AG04449 (cell line): ENCODE results near the gene SLC4A1.

Experiments used
- CTCF ChIA-PET: fragments of 350-600 bp; formaldehyde crosslinking; extraction: SDS; loops from one replicate; lab custom pipeline; 2021; ENCODE audit warnings: antibody characterized with exemption; lab: Yijun Ruan, JAX
- POLR2A ChIA-PET: fragments of 400-600, 350-600 bp; formaldehyde crosslinking; extraction: SDS; loops from one replicate; lab custom pipeline; 2020; ENCODE audit warnings: antibody characterized with exemption, inconsistent platforms; lab: Yijun Ruan, JAX
- DNase-seq: peaks from one replicate; pipeline ENCODE4 v3.0.0-alpha.2; 2010; ENCODE audit warnings: low read depth, low spot score
- H3K4me3 ChIP-seq: 2 replicates; pipeline ENCODE4 v1.5.1; 2011; ENCODE audit warnings: low read depth, mild to moderate bottlenecking, control low read depth, low read length
- TF ChIP-seq, protein P1 (sequence below): IDR thresholded peaks from one replicate; pipeline ENCODE4 v1.5.1; 2011; ENCODE audit warnings: mild to moderate bottlenecking, moderate library complexity, low read length, control low read depth, inconsistent platforms; ENCODE audit not compliant: insufficient read depth; ENCODE audit errors: missing control alignments

SLC4A1 gene

DNA sequence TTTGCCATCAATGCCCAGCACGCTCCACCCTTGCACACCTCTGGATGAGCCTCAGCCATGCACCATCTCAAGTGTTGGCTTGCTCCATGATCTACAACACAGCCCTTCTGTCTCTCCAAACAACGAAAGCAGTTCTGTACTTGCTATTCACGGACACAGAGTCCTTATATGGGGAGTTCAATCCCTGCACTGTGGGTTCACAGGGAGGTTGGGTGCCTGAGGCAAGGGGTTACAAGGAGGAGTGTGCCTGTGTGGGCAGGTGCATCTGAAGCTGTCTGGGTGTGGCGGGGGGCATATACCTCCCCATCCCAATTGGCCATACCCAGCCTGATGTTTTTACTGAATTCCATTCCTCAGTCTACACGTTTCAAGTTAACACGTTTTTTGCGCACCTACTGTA is 46.1 kb upstream of the SLC4A1 start:
- DNase-seq, result no peak
- H3K4me3 ChIP-seq, result no peak overlapping the region
- POLR2A ChIA-PET, result interaction anchor here (0.6 kb wide), 1 partner anchor 92 kb away, joined by 3 read pairs; no protein-coding TSS in a partner anchor
- TF ChIP-seq, protein P1, sequence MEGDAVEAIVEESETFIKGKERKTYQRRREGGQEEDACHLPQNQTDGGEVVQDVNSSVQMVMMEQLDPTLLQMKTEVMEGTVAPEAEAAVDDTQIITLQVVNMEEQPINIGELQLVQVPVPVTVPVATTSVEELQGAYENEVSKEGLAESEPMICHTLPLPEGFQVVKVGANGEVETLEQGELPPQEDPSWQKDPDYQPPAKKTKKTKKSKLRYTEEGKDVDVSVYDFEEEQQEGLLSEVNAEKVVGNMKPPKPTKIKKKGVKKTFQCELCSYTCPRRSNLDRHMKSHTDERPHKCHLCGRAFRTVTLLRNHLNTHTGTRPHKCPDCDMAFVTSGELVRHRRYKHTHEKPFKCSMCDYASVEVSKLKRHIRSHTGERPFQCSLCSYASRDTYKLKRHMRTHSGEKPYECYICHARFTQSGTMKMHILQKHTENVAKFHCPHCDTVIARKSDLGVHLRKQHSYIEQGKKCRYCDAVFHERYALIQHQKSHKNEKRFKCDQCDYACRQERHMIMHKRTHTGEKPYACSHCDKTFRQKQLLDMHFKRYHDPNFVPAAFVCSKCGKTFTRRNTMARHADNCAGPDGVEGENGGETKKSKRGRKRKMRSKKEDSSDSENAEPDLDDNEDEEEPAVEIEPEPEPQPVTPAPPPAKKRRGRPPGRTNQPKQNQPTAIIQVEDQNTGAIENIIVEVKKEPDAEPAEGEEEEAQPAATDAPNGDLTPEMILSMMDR, result no peak
- CTCF ChIA-PET, result interaction anchor here (1.3 to 3.0 kb wide), 3 partner anchors 17 to 104 kb away, joined by 3 to 12 read pairs (median 3); no protein-coding TSS in a partner anchor

DNA sequence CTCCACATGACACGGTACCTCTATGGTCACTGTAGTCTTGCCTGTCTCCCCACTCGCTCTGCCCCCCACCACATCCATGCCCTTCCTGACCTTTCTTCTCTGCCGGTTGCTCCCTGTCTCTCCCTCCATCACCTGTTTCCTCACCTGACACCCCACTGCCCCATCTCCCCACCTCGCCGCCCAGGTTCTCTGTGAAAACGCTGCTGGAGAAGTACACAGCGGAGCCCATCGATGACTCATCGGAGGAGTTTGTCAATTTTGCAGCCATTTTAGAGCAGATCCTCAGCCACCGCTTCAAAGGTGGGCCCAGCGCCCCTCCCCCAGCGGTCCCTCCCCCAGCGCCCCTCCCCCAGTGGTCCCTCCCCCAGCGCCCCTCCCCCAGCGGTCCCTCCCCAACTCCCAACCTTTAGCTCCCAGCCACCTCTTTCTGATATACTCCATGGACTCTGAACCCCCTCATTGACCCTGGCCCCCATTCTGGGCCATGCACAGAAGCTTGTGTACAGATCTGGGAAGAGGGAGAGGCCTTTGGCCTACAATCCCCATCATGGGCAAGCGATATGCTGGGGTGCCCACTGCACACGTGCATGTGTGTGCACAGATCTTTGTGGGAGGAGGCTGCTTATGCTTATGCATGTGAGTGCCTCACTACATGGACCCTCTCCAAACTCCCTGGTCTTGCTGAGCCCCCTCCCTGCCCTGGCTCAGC is 44.6 kb upstream of the SLC4A1 start:
- ChIA-PET POLR2A (no interaction called here), CTCF (interaction anchor here (1.3 kb wide), 1 partner anchor 19 kb away, joined by 3 read pairs; no protein-coding TSS in a partner anchor)
- TF ChIP-seq, protein P1, result no peak
- no peak for DNase-seq
- no peak overlapping the region for H3K4me3 ChIP-seq

DNA sequence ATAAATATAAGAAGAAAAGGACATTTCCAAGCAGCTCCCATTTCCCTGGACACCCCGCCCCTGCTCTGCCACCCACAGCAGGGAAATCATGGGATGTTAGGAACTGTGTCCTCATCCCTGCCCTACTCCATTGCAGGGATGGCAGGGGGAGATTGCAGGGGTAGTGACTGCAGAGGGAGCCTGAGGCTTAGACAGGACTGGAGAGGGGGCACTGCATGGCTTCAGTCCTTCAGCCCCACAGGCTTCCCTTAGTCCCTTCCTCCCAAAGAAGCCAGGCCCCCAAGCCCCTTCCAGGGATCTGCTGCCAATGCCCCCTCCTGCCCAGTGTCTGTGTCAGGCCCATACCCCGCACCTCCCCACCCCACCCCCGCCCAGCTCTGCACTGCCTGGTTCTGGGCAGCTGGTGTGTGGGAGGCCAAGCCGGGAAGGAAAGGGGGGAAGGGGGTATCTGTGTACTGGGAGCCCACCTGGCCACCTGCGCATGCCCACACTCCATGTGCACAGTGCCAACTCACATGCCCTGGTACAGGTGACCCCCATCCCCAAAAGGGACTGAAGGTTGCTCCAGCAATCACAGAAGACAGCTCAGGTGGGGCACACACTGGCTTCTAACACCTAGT is 43.7 kb upstream of the SLC4A1 start:
- H3K4me3 ChIP-seq, result no peak overlapping the region
- ChIA-PET CTCF (no interaction called here), POLR2A (no interaction called here)
- no peak for DNase-seq
- TF ChIP-seq, protein P1, result no peak

- CTCF ChIA-PET, result interaction anchor here (0.9 kb wide), 2 partner anchors 101 to 107 kb away, joined by 3 read pairs; no protein-coding TSS in a partner anchor
- TF ChIP-seq, protein P1, result no peak
- POLR2A ChIA-PET, result no interaction called here
- DNase-seq, result no peak
- H3K4me3 ChIP-seq, result no peak overlapping the region
Measured at GRCh38 chr17:44310609-44311376, 42.9 kb upstream of the SLC4A1 start.

DNA sequence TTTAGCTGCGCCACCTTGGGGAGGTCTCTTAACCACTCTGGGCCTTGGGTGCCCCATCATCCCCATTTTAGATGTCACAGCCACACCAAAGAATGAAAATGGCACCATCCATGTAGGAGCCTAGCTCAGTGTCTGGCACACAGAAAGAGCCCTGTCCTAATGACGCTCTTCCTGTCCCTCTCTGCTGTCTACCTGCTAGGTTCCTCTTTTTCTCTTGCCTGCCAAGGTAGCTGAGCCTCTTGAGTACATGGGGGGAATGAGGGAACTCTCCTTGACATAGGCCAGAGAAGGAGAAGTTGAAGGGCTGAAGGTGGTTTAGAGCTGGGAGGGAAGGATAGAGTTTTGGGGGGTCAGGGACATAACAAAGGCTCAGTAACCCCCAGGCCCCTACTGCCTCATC is 42.3 kb upstream of the SLC4A1 start:
- CTCF ChIA-PET, result interaction anchor here (0.9 kb wide), 2 partner anchors 100 to 106 kb away, joined by 3 read pairs; no protein-coding TSS in a partner anchor
- H3K4me3 ChIP-seq, result no peak overlapping the region
- no peak for DNase-seq
- TF ChIP-seq, protein P1, result no peak
- POLR2A ChIA-PET, result no interaction called here

- POLR2A ChIA-PET, result no interaction called here
- CTCF ChIA-PET, result no interaction called here
- DNase-seq, result no peak
- H3K4me3 ChIP-seq, result no peak overlapping the region
- TF ChIP-seq, protein P1, result no peak
Measured at GRCh38 chr17:44309472-44309871, 41.5 kb upstream of the SLC4A1 start.
